ENCODE results near the gene PDE6A. TPM values are rescaled to one million over a fixed set of nuclear protein-coding genes. Genes with fewer than 3 reads are reported as not detected.

Gene PDE6A
- total and polyA plus RNA-seq, 9 of the 15 experiments (the other 6 are each of a cell fraction or from before 2014, with no cell fraction given) = 0.01 to 0.04 (median 0.01) TPM; not detected in 6

GRCh38 chr5:149892594-149892993, 52.0 kb downstream of the PDE6A start (continued):
- TF ChIP-seq ZBTB40 (IDR thresholded peaks at IDR 0.05) = no peak
- TF ChIP-seq ZBTB40 (CRISPR knock-in tag; IDR thresholded peaks at IDR 0.05) = no peak
- no peak for TF ChIP-seq BCLAF1 (IDR thresholded peaks at IDR 0.05; ENCODE audit: borderline replicate concordance in 1 of 2, control insufficient read depth in 1 of 2, low read depth in 2 of 2, low read length in 1 of 2)
- no peak for TF ChIP-seq ILF3 (IDR thresholded peaks at IDR 0.05; ENCODE audit: borderline replicate concordance)
- no peak for TF ChIP-seq RNF219 (CRISPR knock-in tag; IDR thresholded peaks at IDR 0.05)
